Ovary (tissue), 3 donors: ENCODE measurements around the gene HLA-DPA1.

Experiments
- EP300 ChIP-seq: sonication (generic); formaldehyde crosslinking; IDR thresholded peaks from one replicate; pipeline ENCODE4 v1.6.1; 2017; ENCODE audit warnings: antibody characterized with exemption
- POLR2A ChIP-seq: fragments of 450-650 bp; IDR thresholded peaks from one replicate; pipeline ENCODE4 v1.6.1; 2017; ENCODE audit warnings: antibody characterized with exemption, mild to moderate bottlenecking, moderate library complexity
- TF ChIP-seq, protein P1 (sequence below), 3 donors: fragments of 450-650 bp in 2 of 3; fragments of 200-600 bp in 1 of 3; IDR thresholded peaks; one replicate each; pipeline versions ENCODE4 v1.5.1 to v1.8.0; 2016 to 2022; ENCODE audit warnings: antibody characterized with exemption in 3 of 3, mild to moderate bottlenecking in 1 of 3
- donor health status: DM: no; HTN: no; CAD: no.

DNA sequence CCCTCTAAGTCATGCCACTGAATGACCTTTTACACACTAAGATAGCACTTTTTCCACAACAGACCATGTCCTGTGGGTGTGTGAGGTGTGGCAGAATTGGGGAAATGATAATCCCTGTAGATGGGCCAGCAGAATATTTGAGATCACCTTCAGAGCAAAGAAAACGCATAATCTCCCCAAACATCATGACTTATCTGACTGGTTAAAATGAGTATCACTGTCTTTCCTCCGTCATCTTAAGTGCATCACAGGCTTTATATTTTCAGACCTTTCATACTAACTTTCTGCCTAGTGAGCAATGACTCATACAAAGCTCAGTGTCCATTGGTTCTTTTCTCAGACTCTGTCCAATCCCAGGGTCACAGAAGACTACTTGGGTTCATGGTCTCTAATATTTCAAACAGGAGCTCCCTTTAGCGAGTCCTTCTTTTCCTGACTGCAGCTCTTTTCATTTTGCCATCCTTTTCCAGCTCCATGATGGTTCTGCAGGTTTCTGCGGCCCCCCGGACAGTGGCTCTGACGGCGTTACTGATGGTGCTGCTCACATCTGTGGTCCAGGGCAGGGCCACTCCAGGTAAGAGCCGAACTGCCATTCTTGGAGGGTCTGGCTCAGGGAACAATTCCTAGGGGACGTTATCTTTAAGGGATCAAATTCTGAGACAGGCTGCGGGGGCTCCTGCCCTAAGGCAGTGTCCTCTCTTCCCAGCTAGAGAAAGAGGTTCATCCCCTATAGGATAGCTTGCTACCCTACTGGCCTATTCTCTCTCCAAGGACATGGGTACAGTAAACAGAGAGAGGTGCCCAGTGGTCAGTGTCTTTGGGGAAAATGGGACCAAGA is 2.3 kb upstream of the HLA-DPA1 start, which contains the start of gene HLA-DPB1:
- TF ChIP-seq EP300 (no peak), POLR2A (no peak)
- TF ChIP-seq, protein P1, sequence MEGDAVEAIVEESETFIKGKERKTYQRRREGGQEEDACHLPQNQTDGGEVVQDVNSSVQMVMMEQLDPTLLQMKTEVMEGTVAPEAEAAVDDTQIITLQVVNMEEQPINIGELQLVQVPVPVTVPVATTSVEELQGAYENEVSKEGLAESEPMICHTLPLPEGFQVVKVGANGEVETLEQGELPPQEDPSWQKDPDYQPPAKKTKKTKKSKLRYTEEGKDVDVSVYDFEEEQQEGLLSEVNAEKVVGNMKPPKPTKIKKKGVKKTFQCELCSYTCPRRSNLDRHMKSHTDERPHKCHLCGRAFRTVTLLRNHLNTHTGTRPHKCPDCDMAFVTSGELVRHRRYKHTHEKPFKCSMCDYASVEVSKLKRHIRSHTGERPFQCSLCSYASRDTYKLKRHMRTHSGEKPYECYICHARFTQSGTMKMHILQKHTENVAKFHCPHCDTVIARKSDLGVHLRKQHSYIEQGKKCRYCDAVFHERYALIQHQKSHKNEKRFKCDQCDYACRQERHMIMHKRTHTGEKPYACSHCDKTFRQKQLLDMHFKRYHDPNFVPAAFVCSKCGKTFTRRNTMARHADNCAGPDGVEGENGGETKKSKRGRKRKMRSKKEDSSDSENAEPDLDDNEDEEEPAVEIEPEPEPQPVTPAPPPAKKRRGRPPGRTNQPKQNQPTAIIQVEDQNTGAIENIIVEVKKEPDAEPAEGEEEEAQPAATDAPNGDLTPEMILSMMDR (IDR thresholded peaks at IDR 0.05) = no peak
